Chondrocyte (in vitro differentiated cells): ENCODE measurements around the gene AK9. TPM values are rescaled to one million over a fixed set of nuclear protein-coding genes. Genes with fewer than 3 reads are reported as not detected.
"Not testable (repeated sequence)": the region's sequence is repeated elsewhere in the genome, so short reads cannot be mapped to it uniquely, and the experiment has no call there.

ENCODE experiments used
- DNase-seq: peaks from one replicate; pipeline ENCODE4 v3.0.0; 2021; ENCODE audit warnings: mixed read lengths, low spot score
- H3K27ac Mint-ChIP-seq: one replicate; pipeline ENCODE4 v1.8.0; 2021; ENCODE audit warnings: mild to moderate bottlenecking, moderate library complexity, mixed read lengths; ENCODE audit not compliant: unreplicated experiment
- H3K27me3 Mint-ChIP-seq: 2 replicates; pipeline ENCODE4 v1.8.0; 2021; ENCODE audit warnings: low read depth, mixed read lengths
- H3K36me3 Mint-ChIP-seq: 2 replicates; pipeline ENCODE4 v1.8.0; 2021; ENCODE audit warnings: low read depth, mixed read lengths
- H3K4me1 Mint-ChIP-seq: 2 replicates; pipeline ENCODE4 v1.8.0; 2021; ENCODE audit warnings: low read depth, mild to moderate bottlenecking, mixed read lengths
- H3K4me3 Mint-ChIP-seq: one replicate; pipeline ENCODE4 v1.8.0; 2021; ENCODE audit warnings: mild to moderate bottlenecking, moderate library complexity, mixed read lengths; ENCODE audit not compliant: unreplicated experiment
- H3K9me3 Mint-ChIP-seq: 2 replicates; pipeline ENCODE4 v1.8.0; 2021; ENCODE audit warnings: low read depth, mixed read lengths
- CTCF ChIP-seq: fragments of 200-600 bp; sonication (generic); IDR thresholded peaks from 2 replicates; pipeline ENCODE4 v1.5.0; 2021; ENCODE audit warnings: antibody characterized with exemption, mild to moderate bottlenecking, moderate library complexity
- total RNA-seq: library from RNA; stranded (reverse); gene quantifications from 3 replicates; pipeline ENCODE4 v1.2.1, GENCODE V29; 2021

Gene AK9
- total RNA-seq, 1 donor from 2014 or later, result 4.4 TPM

- H3K4me3 Mint-ChIP-seq, result no peak overlapping the region
- H3K9me3 Mint-ChIP-seq, result peaks cover 6% of the 10 kb centered on the region
- H3K27me3 Mint-ChIP-seq, result peaks cover 6% of the 10 kb centered on the region
- peaks cover 5% of the 10 kb centered on the region for H3K36me3 Mint-ChIP-seq
- no peak overlapping the region for H3K27ac Mint-ChIP-seq
- no peaks in the 10 kb centered on the region for H3K4me1 Mint-ChIP-seq
- DNase-seq, result no peak
- TF ChIP-seq CTCF, result peak; percentile 24
These were observed 163.0 kb downstream of the AK9 start for GRCh38 chr6:109527989-109528388.

GRCh38 chr6:109526905-109527628 is 163.9 kb downstream of the AK9 start:
- no peaks in the 10 kb centered on the region for H3K4me1 Mint-ChIP-seq

GRCh38 chr6:109524129-109524528 is 166.9 kb downstream of the AK9 start:
- no peak for TF ChIP-seq CTCF
- DNase-seq, result no peak
- Mint-ChIP-seq H3K27me3 (peaks cover 30% of the 10 kb centered on the region), H3K27ac (no peak overlapping the region), H3K4me3 (no peak overlapping the region), H3K4me1 (no peaks in the 10 kb centered on the region), H3K9me3 (peaks cover 6% of the 10 kb centered on the region), H3K36me3 (peaks cover 5% of the 10 kb centered on the region)

More at GRCh38 chr6:109526905-109527628, 163.9 kb downstream of the AK9 start:
- Mint-ChIP-seq H3K9me3 (peaks cover 6% of the 10 kb centered on the region), H3K27me3 (peaks cover 11% of the 10 kb centered on the region), H3K36me3 (peaks cover 5% of the 10 kb centered on the region), H3K4me3 (no peak overlapping the region), H3K27ac (no peak overlapping the region)
- DNase-seq, result no peak
- peak; percentile 86 for TF ChIP-seq CTCF

GRCh38 chr6:109523478-109523877 is 167.5 kb downstream of the AK9 start:
- no peak for TF ChIP-seq CTCF
- no peak for DNase-seq
- H3K36me3 Mint-ChIP-seq, result peaks cover 5% of the 10 kb centered on the region
- peaks cover 30% of the 10 kb centered on the region for H3K27me3 Mint-ChIP-seq
- no peak overlapping the region for H3K27ac Mint-ChIP-seq
- H3K9me3 Mint-ChIP-seq, result peaks cover 6% of the 10 kb centered on the region
- H3K4me1 Mint-ChIP-seq, result no peaks in the 10 kb centered on the region
- no peak overlapping the region for H3K4me3 Mint-ChIP-seq

- no peak overlapping the region for H3K27ac Mint-ChIP-seq
- no peak for TF ChIP-seq CTCF
- H3K27me3 Mint-ChIP-seq, result peaks cover 30% of the 10 kb centered on the region
- no peaks in the 10 kb centered on the region for H3K4me1 Mint-ChIP-seq
- H3K9me3 Mint-ChIP-seq, result peaks cover 6% of the 10 kb centered on the region
- H3K4me3 Mint-ChIP-seq, result no peak overlapping the region
- peaks cover 5% of the 10 kb centered on the region for H3K36me3 Mint-ChIP-seq
- no peak for DNase-seq
These were observed 169.9 kb downstream of the AK9 start for GRCh38 chr6:109521080-109521479.

GRCh38 chr6:109519647-109520046 is 171.4 kb downstream of the AK9 start:
- H3K4me3 Mint-ChIP-seq, H3K27ac Mint-ChIP-seq, H3K4me1 Mint-ChIP-seq, H3K9me3 Mint-ChIP-seq, H3K36me3 Mint-ChIP-seq, DNase-seq: not testable (repeated sequence)
- peaks cover 30% of the 10 kb centered on the region for H3K27me3 Mint-ChIP-seq
